A549 (cell line): Measurements from ENCODE around the gene PRTG.

Experiments used
- CEBPB ChIP-seq, 2 experiments: fragments of >200 bp in 1 of 2; sonication (Bioruptor Twin) in 1 of 2; formaldehyde crosslinking in 1 of 2; IDR thresholded peaks; 2 replicates each; pipeline ENCODE4 v1.6.1; 2012 to 2016
- POLR2A ChIP-seq: IDR thresholded peaks from 2 replicates; pipeline ENCODE4 v1.6.1; 2012; ENCODE audit warnings: mild to moderate bottlenecking, low read length
- RAD21 ChIP-seq, 2 experiments: fragments of >200 bp in 1 of 2; sonication (Bioruptor Twin) in 1 of 2; formaldehyde crosslinking in 1 of 2; IDR thresholded peaks in 1 of 2; conservative IDR thresholded peaks in 1 of 2; 2 replicates in 1 of 2; 3 replicates in 1 of 2; pipeline ENCODE4 v1.6.1; 2012 to 2018; ENCODE audit warnings: inconsistent platforms in 1 of 2

- TF ChIP-seq RAD21 (conservative IDR thresholded peaks at IDR 0.05 in 1 of 2, IDR thresholded peaks at IDR 0.05 in 1 of 2) (no peak), POLR2A (no peak), CEBPB (IDR thresholded peaks at IDR 0.05) (no peak)
Measured at GRCh38 chr15:55619783-55620182, 123.2 kb downstream of the PRTG start.
